Stimulated activated CD4-positive, alpha-beta T cell treated with anti-CD3 and anti-CD28 coated beads, Interleukin-1b, Interleukin-23, amount 100 ng/mL, for 24 hours (primary cell): ENCODE measurements around the gene ZNF76.

Experiments
- DNase-seq, 4 experiments: peaks; one replicate each; pipeline ENCODE4 v3.0.0-alpha.2; 2020; ENCODE audit warnings: low read depth in 4 of 4, low spot score in 1 of 4

ZNF76 gene

DNA sequence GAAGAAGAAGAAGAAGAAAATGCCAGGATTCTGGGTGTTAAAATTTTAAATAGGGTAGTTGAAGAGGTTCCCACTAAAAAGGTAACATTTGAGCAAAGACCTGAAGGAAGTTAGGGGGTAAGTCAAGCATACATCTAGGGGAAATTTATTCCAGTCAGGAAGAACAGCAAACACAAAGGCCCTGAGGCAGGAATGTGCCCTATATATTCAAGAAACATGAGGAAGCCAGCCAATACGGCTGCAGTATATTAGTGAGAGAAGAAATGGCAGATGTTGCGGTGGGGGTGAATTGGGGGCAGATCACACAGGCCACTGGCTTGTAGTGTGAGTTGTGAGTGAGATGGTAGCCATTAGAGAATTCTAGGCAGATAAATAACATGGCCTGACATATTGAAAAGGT, 6.0 kb downstream of the ZNF76 start:
- no peak for DNase-seq

DNA sequence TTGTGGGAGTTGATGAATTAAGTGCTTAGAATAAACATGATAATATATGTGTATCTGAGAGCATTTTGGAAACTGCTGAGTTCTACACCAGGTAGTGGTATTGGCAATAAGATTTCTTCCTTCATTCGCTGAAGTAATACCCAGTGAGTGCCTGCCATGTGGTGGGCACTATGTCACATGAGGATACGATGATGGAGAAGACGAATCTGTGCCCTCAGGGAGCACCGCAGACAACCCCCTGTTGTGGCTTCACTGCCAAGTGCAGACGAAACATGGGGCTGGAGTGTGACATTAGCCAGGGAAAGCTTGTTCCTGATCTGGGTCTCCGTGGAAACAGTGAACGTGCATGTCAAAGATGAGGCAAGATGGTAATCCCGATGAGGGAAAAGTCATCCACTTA, 7.9 kb downstream of the ZNF76 start:
- no peak for DNase-seq

DNA sequence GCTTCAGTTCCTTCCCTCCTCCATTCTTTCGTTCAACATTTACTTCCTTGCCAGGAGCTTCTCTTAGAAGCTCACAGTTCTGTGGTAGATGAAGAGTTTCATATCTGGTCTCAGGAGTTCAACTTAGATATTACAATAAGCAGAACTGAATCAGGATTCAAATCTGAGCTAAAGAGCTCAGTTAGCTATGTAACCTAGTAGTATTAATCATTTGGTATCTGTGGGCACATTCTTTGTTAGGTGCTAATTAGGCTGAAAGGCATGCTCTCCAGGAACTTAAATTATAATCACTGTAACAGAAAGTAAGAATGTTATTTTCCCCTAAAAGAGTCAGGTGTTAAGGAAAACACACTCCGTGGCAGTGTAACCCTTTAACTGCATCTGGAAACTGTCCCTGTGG, 8.4 kb downstream of the ZNF76 start:
- DNase-seq = no peak

DNA sequence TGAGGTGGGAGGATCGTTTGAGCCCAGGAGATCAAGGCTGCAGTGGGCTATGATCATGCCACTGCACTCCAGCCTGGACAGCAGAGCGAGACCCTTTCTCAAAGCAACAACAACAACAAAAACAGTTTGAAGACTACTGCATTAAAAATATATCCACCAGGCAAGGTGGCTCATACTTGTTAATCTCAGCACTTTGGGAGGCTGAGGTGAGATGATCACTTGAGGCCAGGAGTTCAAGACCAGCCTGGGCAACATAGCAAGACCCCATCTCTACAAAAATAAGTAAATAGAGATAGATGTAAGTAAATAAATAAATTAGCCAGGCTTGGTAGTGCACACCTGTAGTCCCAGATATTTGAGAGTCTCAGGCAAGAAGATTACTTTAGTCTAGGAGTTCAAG, 12.5 kb downstream of the ZNF76 start:
- no peak for DNase-seq

DNA sequence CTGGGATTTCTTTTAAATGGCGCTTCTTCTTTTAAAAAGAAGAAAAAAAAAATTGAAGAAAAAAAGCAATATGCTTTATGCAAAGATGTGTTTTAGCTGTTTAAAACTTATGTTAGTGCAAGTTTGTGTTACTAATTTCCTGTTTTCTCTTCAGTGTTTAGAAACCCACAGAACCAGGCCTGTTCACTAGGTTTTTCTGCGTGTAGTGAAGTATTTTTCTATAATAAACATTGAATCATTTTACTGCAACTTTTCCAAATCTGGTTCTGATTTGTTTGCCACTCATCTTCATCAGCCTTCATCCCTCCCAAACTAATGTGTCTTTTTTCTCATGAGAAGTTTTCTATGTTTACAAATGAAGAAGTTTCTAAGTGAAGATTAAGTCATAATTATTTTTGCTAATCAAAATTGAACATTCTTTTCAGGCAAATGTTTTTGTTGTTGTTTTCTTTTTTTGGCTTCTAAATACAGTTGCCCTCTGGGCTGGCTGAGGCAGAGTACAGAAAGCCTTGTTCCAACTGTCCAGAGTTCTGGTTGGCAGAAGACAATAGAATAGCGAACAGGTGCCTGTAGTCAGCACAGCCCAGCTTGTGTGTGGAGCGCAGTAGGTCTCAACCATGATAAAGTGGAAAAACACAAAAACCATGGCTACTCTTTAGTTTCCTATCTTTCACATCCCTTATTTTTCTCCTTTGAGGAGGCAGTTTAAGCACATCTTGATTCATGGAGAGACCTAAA, 14.5 kb downstream of the ZNF76 start:
- no peak for DNase-seq

DNA sequence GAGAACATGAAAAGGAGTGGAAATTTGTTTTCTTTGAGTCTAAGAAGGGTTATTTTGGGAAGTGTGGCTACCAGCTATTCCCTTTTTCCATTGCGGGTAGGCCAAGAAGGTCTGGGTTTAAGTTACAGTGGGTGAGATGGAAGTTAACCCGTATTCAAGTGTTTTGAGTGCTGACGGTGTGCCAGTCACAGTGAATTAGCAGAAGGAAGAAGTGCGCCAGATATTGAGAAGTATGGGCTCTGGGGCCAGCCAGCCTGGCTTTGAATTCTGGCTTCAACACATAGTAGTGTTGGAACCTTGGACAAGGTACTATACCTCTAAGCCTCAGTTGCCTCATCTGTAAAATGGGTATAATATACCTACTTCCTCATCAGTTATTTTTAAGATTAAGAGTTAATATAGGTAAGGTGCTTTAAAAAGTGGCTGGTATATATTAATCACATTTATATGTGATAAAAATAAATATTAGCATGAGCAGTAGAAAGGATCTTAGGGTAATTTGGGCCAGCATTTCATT, 16.3 kb downstream of the ZNF76 start:
- no peak for DNase-seq

DNA sequence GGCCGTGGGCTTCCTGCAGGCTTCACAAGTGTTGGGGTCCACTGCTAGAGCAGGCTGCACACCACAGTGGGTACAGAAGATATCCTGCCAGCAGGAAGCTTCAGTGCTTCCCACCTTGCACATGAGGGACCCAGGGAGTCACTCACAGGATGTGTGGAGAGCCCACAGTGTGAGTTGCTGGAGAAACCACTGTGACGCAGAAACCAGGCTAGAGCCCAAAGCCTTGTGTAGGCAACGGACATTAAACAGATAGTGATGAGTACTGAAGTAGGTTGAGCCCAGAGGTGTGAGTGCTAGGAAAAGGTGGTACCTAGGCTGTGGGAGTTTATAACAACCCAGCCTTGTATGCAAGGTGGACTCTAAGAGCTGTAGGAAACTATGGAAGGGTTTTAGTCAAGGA, 19.2 kb downstream of the ZNF76 start:
- no peak for DNase-seq

DNA sequence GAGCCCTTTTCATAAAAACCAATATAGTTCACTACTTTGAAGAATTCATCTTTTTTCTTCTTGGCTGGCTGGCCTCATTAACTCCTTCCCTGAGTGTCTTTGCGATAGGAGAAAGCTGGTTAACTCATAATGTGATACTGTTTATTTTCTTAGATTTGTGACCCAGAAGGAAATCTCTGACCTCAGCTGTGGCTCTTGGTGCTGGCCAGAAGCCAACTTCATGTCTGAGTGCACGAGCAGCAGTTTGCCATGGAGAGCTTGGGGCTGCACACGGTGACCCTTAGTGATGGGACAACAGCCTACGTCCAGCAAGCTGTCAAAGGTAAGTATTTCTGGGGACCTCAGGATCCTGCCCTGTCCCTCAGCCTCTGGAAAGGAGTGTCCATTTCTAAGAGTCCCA, 21.4 kb downstream of the ZNF76 start:
- no peak for DNase-seq

DNA sequence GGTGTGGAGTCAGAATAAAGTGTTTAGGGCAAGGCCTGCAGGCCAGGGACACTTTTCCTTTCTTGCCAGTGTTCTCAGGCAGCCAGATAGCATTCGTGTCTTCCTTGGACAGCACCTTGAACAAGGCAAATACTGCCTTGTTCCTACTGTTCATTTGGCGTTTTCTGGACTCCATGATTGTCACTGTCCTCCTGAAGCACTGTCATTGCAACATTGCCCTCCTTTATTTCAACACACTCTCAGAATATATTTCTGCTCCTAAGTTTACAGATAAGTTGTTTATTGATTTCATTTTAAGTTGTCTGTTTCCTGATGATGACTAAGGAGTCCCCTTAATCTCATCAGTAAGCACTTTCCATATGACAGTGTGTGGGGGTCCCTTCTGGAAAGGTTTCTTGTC, 22.9 kb downstream of the ZNF76 start:
- no peak for DNase-seq

DNA sequence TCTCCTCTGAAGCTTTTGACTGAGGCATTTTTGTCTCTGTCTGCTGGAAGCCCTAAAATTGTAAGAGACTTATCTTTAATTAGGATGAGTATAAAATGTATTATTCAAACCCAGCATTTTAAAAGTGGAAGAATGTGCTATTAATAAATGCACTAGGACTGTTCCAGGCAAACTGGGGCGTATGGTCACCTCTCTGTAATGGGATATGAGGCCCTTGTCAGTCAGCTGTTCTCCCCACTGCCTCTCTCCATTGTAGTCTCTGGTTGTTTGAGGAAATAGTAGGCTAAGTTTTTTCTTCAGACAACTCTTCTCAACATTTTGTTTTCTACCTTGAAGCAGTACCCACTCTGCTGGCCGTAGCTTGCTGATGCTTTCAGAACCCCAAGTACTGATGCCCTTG, 23.8 kb downstream of the ZNF76 start:
- no peak for DNase-seq

DNA sequence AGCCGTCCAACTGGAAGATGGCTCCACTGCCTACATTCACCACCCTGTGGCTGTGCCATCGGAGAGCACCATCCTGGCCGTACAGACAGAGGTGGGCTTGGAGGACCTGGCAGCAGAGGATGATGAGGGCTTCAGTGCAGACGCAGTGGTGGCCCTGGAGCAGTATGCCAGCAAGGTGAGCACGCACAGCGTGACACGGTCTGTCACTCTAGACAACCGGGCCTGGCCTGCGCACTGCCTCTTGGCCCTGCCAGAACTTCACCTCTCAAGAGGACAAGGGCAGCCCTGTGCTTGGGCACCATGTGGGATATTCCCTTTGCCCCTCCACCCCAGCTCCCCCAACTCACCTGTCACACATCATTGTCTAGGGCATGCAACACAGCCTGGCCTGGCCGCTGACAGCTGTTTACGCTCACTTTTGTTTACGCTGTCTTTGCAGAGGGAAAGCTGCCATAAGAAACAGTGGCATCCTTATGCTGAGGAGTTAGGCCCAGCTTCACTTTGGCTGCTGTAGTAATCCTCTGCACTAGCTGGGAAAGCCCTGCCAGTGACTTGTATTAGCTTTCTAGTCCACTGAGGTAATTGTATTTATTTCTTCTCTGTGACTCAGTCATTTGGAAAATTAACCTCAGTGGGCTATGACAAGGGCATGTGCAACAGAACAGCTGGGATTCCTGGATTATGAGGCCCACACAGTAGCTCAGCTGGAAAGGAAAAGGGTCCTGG, 28.3 kb downstream of the ZNF76 start:
- DNase-seq = no peak

DNA sequence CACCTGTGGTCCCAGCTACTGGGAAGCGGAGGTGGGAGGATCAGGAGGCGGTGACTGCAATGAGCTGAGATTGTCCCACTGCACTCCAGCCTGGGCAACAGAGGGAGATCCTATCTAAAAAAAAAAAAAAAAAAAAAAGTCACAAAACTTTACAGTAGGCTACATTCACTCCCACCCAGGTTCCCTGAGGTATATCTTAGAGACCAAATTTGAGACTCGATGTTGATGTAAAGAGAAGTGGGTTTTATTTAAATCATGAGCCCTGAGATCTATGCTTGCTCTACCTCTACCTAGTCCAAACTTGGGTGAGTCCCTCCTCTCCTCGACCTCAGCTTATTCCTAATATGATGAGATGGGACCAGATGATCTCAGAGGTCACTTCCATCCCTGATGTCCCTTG, 29.3 kb downstream of the ZNF76 start:
- DNase-seq = no peak

DNA sequence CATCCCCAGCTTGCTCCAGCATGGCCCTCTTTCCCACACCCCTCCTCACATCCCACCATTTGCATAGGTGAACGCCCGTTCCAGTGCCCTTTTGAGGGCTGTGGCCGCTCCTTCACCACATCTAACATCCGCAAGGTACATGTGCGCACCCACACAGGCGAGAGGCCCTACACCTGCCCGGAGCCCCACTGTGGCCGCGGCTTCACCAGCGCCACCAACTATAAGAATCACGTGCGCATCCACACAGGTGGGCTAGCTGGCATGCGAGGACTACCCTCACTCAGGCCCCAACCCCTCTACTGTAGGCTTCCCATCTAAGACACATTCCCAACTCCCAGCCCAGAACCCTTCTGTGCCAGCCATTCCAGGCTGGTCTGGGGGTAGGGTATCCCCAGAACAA, 32.0 kb downstream of the ZNF76 start:
- DNase-seq = no peak

DNA sequence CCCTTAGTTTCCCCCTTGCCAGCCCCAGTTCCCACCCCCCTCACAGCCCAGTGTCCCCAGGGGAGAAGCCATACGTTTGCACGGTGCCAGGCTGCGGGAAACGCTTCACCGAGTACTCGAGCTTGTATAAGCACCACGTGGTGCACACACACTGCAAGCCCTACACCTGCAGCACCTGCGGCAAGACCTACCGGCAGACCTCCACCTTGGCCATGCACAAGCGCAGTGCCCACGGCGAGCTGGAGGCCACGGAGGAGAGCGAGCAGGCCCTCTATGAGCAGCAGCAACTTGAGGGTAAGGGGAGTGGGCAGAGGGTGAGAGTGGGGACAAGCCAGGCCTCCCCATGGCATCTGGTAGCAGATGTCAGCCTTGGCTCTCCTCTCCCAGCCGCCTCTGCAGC, 33.0 kb downstream of the ZNF76 start:
- DNase-seq = no peak

DNA sequence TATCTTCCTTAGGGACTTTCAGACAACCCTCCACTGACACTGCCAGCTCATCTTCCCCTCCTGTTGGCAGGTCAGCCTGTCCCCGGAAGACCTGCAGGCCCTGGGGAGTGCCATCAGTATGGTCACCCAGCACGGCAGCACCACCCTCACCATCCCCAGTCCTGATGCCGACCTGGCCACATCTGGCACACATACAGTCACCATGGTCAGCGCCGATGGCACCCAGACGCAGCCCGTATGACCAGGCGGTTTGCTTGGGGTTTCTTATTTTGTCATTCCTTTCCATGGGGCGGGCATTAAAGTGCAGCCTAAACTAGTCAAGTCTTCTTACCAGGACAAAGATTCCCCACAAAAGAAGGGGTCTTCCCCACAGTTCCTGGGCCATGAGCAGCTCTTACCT, 34.1 kb downstream of the ZNF76 start:
- no peak for DNase-seq

DNA sequence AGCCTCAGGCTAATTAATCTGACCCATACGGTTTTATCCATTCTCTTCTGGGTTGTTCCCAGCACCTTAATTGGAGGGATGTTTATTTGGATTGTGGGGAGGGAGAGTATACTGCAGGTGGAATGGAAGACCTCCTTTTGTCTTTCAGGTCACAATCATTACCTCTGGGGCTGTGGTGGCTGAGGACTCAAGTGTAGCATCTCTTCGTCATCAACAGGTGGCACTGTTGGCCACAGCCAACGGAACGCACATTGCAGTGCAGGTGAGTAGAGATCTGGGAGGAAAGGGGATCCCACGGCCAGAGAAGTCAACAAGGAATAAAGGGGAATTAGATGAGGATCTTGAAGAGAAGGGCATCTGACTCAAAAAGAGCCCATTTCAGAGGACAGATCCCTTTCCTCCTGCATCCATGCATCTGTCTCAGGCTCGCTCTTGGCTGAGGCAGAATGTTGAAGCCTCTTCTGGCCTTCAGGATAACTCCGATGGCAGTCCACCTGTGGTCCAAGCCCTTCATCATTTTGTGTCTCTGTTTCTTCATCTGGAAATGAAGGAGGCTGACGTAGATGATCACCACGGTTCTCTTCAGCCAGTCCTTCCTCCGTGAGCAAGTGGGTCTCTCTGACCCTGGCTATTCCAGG, 34.9 kb downstream of the ZNF76 start:
- DNase-seq = peak in 1 of 4 experiments; percentile 31

DNA sequence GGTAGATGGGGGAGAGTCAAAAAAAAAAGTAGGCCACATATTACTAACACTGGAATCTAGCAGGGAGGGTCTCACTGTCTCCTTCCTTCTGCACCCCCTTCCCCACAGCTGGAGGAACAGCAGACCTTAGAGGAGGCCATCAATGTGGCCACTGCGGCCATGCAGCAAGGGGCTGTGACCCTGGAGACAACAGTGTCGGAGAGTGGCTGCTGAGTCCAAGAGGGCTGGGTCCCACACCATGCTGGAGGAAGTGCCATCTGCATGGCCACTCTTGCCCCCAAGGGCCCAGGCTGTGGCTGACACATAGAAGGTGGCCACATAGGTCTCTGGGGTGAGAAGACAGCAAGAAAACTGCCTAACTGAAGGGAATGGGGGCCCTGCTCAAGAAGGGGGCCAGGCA, 35.5 kb downstream of the ZNF76 start:
- DNase-seq = no peak

DNA sequence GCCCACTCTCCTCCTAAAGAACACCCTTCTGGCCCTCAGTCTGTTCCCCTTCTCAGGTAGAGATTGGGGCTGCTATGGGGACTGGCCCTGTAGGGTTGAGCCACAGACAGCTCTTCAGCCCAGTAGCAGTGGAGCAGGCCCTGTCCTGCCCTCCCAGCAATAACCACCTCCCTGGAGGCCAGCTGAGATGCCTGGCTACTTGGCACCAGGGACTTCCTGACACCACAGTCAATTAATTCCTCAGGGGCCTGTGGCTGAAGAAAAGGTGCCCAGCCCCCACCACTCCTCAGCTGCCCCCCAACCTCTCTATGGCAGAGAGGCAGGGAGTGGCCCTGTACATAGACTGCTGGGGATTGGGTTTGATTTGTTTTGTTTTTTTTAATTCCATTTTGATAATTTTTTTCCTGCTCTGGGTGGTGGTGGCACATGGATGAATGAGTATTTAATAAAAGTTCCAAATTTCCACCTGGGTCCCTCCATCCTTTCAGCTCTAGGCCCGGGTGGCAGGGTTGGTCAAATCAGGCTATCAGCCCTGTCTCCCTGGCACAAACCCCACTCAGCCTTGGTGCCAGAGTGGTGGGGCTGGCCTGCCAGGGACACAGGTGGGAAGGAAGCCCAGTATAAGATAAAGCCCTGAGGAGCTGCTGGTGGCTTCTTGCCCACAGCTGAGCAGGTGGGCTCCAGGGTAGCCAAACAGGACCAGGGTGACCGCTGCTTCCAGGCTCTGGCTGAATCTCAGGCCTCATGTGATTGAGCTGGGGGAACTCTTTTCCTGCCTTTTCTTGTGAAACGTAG, 36.2 kb downstream of the ZNF76 start:
- no peak for DNase-seq

DNA sequence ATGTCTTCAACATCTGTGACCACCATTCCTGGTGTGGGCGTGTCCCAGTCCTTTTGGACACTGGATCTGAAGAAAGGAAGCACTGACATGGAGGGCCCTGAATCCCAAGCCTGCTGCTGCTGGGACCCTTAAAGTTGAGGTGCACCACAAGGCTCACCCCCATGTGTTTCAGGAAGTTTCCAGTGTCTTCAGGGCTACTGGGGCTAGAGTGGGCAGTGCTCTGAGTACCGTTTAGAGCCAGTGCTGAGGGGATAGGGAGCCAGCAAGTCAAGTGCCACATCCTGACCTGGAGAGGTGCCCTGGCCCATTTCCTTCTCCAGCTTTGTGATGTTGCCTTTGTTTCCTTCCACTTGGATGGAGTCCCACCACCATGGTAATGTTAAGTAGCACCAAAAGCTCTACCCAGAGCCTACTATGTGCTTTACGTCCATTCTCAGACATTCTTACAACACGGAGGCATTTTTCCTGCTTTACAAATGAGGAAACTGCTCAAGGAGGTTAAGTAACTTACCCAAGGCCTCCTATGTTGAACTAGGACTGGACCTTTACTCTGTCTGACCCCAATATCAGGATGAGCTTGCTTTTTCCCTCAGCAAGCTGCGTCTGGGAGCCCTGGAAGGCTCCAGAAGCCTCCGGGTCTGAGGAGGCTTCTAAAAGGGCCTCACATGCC, 37.5 kb downstream of the ZNF76 start:
- DNase-seq = no peak

DNA sequence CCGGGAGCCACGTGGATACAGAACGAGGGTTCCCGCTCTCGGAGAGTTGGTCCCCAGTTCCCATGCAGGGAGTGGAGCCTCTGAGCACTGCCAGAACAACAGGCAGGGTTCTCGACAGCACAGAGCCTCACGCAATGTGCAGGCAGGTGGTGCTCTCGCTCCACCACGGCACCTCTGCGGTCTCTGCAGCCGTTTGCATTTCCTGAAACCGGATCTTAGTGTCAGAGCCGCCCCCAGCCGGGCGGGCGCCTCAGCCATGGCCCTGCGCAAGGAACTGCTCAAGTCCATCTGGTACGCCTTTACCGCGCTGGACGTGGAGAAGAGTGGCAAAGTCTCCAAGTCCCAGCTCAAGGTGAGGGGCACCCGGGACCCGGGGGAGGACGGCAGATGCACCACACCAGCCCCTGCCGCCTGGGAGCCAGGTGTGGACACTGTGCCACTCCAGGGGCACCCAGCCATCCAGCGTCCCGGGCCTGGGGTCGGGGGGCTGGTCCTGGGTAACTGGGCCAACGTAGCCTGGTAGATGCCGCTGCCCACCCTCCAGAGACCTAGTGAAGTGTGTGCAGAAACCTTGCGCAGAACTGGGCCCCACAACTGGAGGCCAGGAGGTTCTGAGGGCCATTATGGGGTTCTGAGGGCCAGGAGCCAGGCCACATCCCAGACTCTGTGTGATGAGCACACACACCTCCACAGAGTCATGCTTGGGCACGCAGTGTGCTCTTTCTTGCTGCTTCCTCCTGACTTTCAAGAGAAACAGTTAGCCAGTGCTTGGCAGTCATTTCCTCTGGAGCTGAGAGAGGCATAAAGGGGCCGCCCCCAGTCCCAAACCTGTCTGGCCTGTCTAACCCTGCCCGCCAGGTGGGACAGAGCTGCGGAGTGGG, 38.3 kb downstream of the ZNF76 start, which contains the start of gene DEF6:
Gene DEF6, plus strand, starts transcription at position 218 of the 881 bp plus-strand sequence. Its CDS starts 39 bp downstream, at position 257.
- peak; percentile 59 to 79 (median 73) for DNase-seq
